ENCODE results near the gene TRPM3.

GRCh38 chr9:70816891-70817290, 304.5 kb downstream of the TRPM3 start:
- no peak for TF ChIP-seq EP300 (IDR thresholded peaks at IDR 0.05)
- TF ChIP-seq, protein P1, sequence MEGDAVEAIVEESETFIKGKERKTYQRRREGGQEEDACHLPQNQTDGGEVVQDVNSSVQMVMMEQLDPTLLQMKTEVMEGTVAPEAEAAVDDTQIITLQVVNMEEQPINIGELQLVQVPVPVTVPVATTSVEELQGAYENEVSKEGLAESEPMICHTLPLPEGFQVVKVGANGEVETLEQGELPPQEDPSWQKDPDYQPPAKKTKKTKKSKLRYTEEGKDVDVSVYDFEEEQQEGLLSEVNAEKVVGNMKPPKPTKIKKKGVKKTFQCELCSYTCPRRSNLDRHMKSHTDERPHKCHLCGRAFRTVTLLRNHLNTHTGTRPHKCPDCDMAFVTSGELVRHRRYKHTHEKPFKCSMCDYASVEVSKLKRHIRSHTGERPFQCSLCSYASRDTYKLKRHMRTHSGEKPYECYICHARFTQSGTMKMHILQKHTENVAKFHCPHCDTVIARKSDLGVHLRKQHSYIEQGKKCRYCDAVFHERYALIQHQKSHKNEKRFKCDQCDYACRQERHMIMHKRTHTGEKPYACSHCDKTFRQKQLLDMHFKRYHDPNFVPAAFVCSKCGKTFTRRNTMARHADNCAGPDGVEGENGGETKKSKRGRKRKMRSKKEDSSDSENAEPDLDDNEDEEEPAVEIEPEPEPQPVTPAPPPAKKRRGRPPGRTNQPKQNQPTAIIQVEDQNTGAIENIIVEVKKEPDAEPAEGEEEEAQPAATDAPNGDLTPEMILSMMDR (IDR thresholded peaks at IDR 0.05), result no peak
- no peak for TF ChIP-seq POLR2A (IDR thresholded peaks at IDR 0.05)
- TF ChIP-seq POLR2AphosphoS5 (IDR thresholded peaks at IDR 0.05), result no peak
